Neuronal stem cell (in vitro differentiated cells): ENCODE data around the gene ARMC2.
"Not testable (repeated sequence)": the region's sequence is repeated elsewhere in the genome, so short reads cannot be mapped to it uniquely, and the experiment has no call there.

Experiments used
- DNase-seq: peaks from one replicate; pipeline ENCODE4 v3.0.0-alpha.2; 2013; ENCODE audit warnings: low spot score
- H2AFZ ChIP-seq: one replicate; pipeline ENCODE4 v1.6.1; 2013; ENCODE audit warnings: mild to moderate bottlenecking, low read length, inconsistent platforms
- H2AK5ac ChIP-seq: 2 replicates; pipeline ENCODE4 v1.6.1; 2013; ENCODE audit warnings: low read depth, mild to moderate bottlenecking, inconsistent platforms, low read length, moderate library complexity, mixed read lengths
- H2BK120ac ChIP-seq: 2 replicates; pipeline ENCODE4 v1.6.1; 2013; ENCODE audit warnings: low read depth, mild to moderate bottlenecking, inconsistent platforms, low read length, moderate library complexity, mixed read lengths
- H2BK12ac ChIP-seq: one replicate; pipeline ENCODE4 v1.6.1; 2013; ENCODE audit warnings: low read length, inconsistent platforms
- H2BK15ac ChIP-seq: 2 replicates; pipeline ENCODE4 v1.6.1; 2013; ENCODE audit warnings: mild to moderate bottlenecking, low read length, inconsistent platforms, mixed read lengths
- H2BK5ac ChIP-seq: one replicate; pipeline ENCODE4 v1.6.1; 2013; ENCODE audit warnings: inconsistent platforms, mild to moderate bottlenecking, low read length, moderate library complexity
- H3K14ac ChIP-seq: one replicate; pipeline ENCODE4 v1.6.1; 2013; ENCODE audit warnings: low read length, inconsistent platforms
- H3K18ac ChIP-seq: 2 replicates; pipeline ENCODE4 v1.6.1; 2013; ENCODE audit warnings: low read length, inconsistent platforms
- H3K23ac ChIP-seq: 2 replicates; pipeline ENCODE4 v1.6.1; 2013; ENCODE audit warnings: low read depth, mild to moderate bottlenecking, mixed read lengths, low read length, inconsistent platforms; ENCODE audit not compliant: poor library complexity
- H3K27ac ChIP-seq: replicated peaks from 3 replicates; pipeline ENCODE4 v1.5.1; 2013; ENCODE audit warnings: low read length, inconsistent platforms
- H3K27me3 ChIP-seq, 3 experiments: 2 replicates each; pipeline ENCODE4 v1.6.1; 2013; ENCODE audit warnings: low read length in 3 of 3, mild to moderate bottlenecking in 2 of 3, inconsistent platforms in 1 of 3, low read depth in 1 of 3, mixed read lengths in 1 of 3, moderate library complexity in 1 of 3; ENCODE audit not compliant: control insufficient read depth in 3 of 3, insufficient read depth in 3 of 3
- H3K36me3 ChIP-seq, 2 donors: replicated peaks in 1 of 2; 2 replicates each; pipeline ENCODE4 v1.6.1; 2013; ENCODE audit warnings: low read length in 2 of 2; ENCODE audit not compliant: control insufficient read depth in 2 of 2, insufficient read depth in 2 of 2
- H3K4ac ChIP-seq: 2 replicates; pipeline ENCODE4 v1.6.1; 2013; ENCODE audit warnings: inconsistent platforms, mild to moderate bottlenecking, low read length, moderate library complexity
- H3K4me1 ChIP-seq, 2 donors: 1 replicate in 1 of 2; 2 replicates in 1 of 2; pipeline ENCODE4 v1.6.1; 2013; ENCODE audit warnings: low read length in 2 of 2, low read depth in 1 of 2; ENCODE audit not compliant: control insufficient read depth in 2 of 2, insufficient read depth in 1 of 2
- H3K4me2 ChIP-seq: one replicate; pipeline ENCODE4 v1.6.1; 2013; ENCODE audit warnings: mild to moderate bottlenecking, low read length, inconsistent platforms; ENCODE audit not compliant: insufficient read depth, poor library complexity, severe bottlenecking
- H3K4me3 ChIP-seq, 2 donors: 2 replicates each; pipeline ENCODE4 v1.5.1; 2013; ENCODE audit warnings: low read length in 2 of 2, mild to moderate bottlenecking in 2 of 2, inconsistent platforms in 1 of 2, moderate library complexity in 1 of 2
- H3K79me1 ChIP-seq: one replicate; pipeline ENCODE4 v1.6.1; 2013; ENCODE audit warnings: low read depth, mild to moderate bottlenecking, inconsistent platforms, low read length, moderate library complexity
- H3K9ac ChIP-seq: one replicate; pipeline ENCODE4 v1.6.1; 2013; ENCODE audit warnings: mild to moderate bottlenecking, low read depth, low read length, inconsistent platforms; ENCODE audit not compliant: poor library complexity
- H3K9me3 ChIP-seq, 2 donors: replicated peaks in 1 of 2; 2 replicates each; pipeline versions ENCODE3 to v1.6.1; 2013; ENCODE audit warnings: low read length in 2 of 2, mild to moderate bottlenecking in 2 of 2, inconsistent platforms in 1 of 2, low read depth in 1 of 2, mixed read lengths in 1 of 2, moderate library complexity in 1 of 2; ENCODE audit not compliant: control insufficient read depth in 2 of 2, insufficient read depth in 1 of 2
- H4K8ac ChIP-seq: one replicate; pipeline ENCODE4 v1.6.1; 2013; ENCODE audit warnings: low read depth, mild to moderate bottlenecking, inconsistent platforms, low read length, moderate library complexity
- H4K91ac ChIP-seq: one replicate; pipeline ENCODE4 v1.6.1; 2013; ENCODE audit warnings: low read length, low read depth, mild to moderate bottlenecking, inconsistent platforms; ENCODE audit not compliant: poor library complexity
- WGBS, 2 donors: extraction: QIAGEN DNeasy Blood & Tissue Kit; methylation state at CpG; one replicate each; pipeline ENCODE4 v1.1.7; 2013; ENCODE audit warnings: missing lambda C conversion rate in 2 of 2, mixed read lengths in 1 of 2; ENCODE audit not compliant: insufficient read length in 2 of 2, insufficient replicate concordance in 1 of 2; ENCODE audit errors: extremely low coverage in 2 of 2; 5-methylcytosine and 5-hydroxymethylcytosine counted together

Gene ARMC2

GRCh38 chr6:108809211-108809610 is 39.0 kb upstream of the ARMC2 start:
- Histone ChIP-seq H2AFZ (no peak overlapping the region), H3K9me3 (no peaks in the 10 kb centered on the region), H3K4me2 (no peak overlapping the region), H3K4ac (no peak overlapping the region), H2BK15ac (no peak overlapping the region), H3K14ac (no peak overlapping the region), H4K91ac (no peak overlapping the region), H2BK12ac (no peak overlapping the region), H2BK120ac (no peak overlapping the region), H2BK5ac (no peak overlapping the region), H3K4me3 (no peak overlapping the region), H3K4me1 (no peaks in the 10 kb centered on the region), H3K79me1 (no peaks in the 10 kb centered on the region), H3K23ac (no peak overlapping the region), H3K27me3 (peaks cover 0 to 20% (median 0%) of the 10 kb centered on the region in 3 experiments), H4K8ac (no peak overlapping the region), H3K18ac (no peak overlapping the region), H3K27ac (no peak overlapping the region), H3K36me3 (no peaks in the 10 kb centered on the region), H2AK5ac (no peak overlapping the region), H3K9ac (no peak overlapping the region)
- WGBS, 2 donors: no CpG with 5 or more reads among the region's 2 CpGs
- DNase-seq: no peak

DNA sequence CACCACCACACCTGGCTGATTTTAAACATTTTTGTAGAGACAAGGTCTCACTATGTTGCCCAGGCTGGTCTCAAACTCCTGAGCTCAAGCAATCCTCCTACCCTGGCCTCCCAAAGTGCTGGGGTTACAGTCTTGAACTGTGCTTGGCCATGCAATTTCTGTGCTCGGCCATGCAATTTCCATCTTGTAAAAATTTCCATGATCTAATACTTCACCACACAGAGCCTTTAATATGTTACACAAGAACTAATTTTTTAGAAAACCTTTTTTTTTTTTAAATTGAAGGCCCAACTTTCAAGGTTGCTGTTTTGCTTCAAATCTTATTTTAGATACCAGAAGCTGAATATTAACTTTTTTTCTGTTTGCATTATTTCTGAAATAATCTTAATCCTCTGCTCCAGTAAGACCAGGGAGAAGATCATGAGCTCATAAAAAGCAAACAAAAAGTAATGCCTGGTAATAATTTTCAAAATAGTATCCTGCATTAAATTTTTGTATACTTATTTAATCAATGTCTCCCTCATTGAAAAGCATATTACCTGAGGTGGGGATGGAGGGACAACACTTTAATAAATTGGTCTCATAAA is 38.1 kb upstream of the ARMC2 start:
- H3K27me3 ChIP-seq: peaks cover 0 to 20% (median 0%) of the 10 kb centered on the region in 3 experiments
- no peak overlapping the region for H3K18ac ChIP-seq
- no peak overlapping the region for H2BK15ac ChIP-seq
- H3K23ac ChIP-seq: no peak overlapping the region
- H2BK12ac ChIP-seq: no peak overlapping the region
- H2BK5ac ChIP-seq: no peak overlapping the region
- no peak overlapping the region for H2AK5ac ChIP-seq
- no peak for DNase-seq
- H3K9ac ChIP-seq: no peak overlapping the region
- H4K8ac ChIP-seq: no peak overlapping the region
- H3K9me3 ChIP-seq: no peaks in the 10 kb centered on the region
- H3K4me1 ChIP-seq: no peaks in the 10 kb centered on the region
- H3K79me1 ChIP-seq: no peaks in the 10 kb centered on the region
- H3K4me2 ChIP-seq: no peak overlapping the region
- no peak overlapping the region for H3K27ac ChIP-seq
- no peak overlapping the region for H3K4ac ChIP-seq
- H2AFZ ChIP-seq: no peak overlapping the region
- no peak overlapping the region for H2BK120ac ChIP-seq
- WGBS, 2 donors: no CpG with 5 or more reads among the region's 1 CpG
- no peak overlapping the region for H3K4me3 ChIP-seq
- no peaks in the 10 kb centered on the region for H3K36me3 ChIP-seq
- no peak overlapping the region for H4K91ac ChIP-seq
- no peak overlapping the region for H3K14ac ChIP-seq

- Histone ChIP-seq H3K9me3 (no peaks in the 10 kb centered on the region), H3K18ac (no peak overlapping the region), H3K4me1 (no peaks in the 10 kb centered on the region), H3K36me3 (no peaks in the 10 kb centered on the region), H2AFZ (no peak overlapping the region), H3K4ac (no peak overlapping the region), H2BK15ac (no peak overlapping the region), H3K4me2 (no peak overlapping the region), H4K8ac (no peak overlapping the region), H3K23ac (no peak overlapping the region), H2AK5ac (no peak overlapping the region), H4K91ac (no peak overlapping the region), H2BK12ac (no peak overlapping the region), H3K27ac (no peak overlapping the region), H3K4me3 (no peak overlapping the region), H3K79me1 (no peaks in the 10 kb centered on the region), H3K14ac (no peak overlapping the region), H2BK120ac (no peak overlapping the region), H2BK5ac (no peak overlapping the region), H3K9ac (no peak overlapping the region), H3K27me3 (peaks cover 0 to 13% (median 0%) of the 10 kb centered on the region in 3 experiments)
- no peak for DNase-seq
- no CpG with 5 or more reads among the region's 7 CpGs for WGBS, 2 donors
Measured at GRCh38 chr6:108811490-108811889, 36.7 kb upstream of the ARMC2 start.

DNA sequence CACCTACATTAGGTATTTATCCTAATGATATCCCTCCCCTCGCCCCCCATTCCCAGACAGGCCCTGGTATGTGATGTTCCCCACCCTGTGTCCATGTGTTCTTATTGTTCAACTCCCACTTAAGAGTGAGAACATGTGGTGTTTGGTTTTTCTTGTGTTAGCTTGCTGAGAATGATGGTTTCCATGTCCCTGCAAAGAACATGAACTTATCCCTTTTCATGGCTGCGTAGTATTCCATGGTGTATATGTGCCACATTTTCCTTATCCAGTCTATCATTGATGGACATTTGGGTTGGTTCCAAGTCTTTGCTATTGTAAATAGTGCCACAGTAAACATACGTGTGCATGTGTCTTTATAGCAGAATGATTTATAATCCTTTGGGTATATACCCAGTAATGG is 35.0 kb upstream of the ARMC2 start:
- not testable (repeated sequence) for H3K36me3 ChIP-seq, H2AFZ ChIP-seq, H2BK15ac ChIP-seq, H3K4me3 ChIP-seq, H3K79me1 ChIP-seq, H3K23ac ChIP-seq, H3K4me2 ChIP-seq, H3K4me1 ChIP-seq, H2BK120ac ChIP-seq, H3K27ac ChIP-seq, H3K9ac ChIP-seq, H2AK5ac ChIP-seq, H2BK12ac ChIP-seq, DNase-seq, H3K4ac ChIP-seq, H3K18ac ChIP-seq, H4K91ac ChIP-seq, H2BK5ac ChIP-seq, H4K8ac ChIP-seq, H3K9me3 ChIP-seq, H3K14ac ChIP-seq
- no CpG with 5 or more reads among the region's 3 CpGs for WGBS, 2 donors
- peaks cover 0 to 13% (median 0%) of the 10 kb centered on the region in 3 experiments for H3K27me3 ChIP-seq
